Hematopoietic multipotent progenitor cell (in vitro differentiated cells): ENCODE results near the gene BOD1. TPM values are rescaled to one million over a fixed set of nuclear protein-coding genes. Genes with fewer than 3 reads are reported as not detected.

Source experiments
- DNase-seq, 3 donors: peaks; one replicate each; pipeline ENCODE4 v3.0.0-alpha.2; 2011 to 2015; ENCODE audit warnings: low read depth in 2 of 3, low spot score in 2 of 3
- total RNA-seq: library from RNA; depleted of rRNA; stranded (reverse); fragments of >200 nt; gene quantifications from one replicate; pipeline ENCODE4 v1.2.3, GENCODE V29; 2012

BOD1 gene
- total RNA-seq, 1 donor = 23.2 TPM

DNA sequence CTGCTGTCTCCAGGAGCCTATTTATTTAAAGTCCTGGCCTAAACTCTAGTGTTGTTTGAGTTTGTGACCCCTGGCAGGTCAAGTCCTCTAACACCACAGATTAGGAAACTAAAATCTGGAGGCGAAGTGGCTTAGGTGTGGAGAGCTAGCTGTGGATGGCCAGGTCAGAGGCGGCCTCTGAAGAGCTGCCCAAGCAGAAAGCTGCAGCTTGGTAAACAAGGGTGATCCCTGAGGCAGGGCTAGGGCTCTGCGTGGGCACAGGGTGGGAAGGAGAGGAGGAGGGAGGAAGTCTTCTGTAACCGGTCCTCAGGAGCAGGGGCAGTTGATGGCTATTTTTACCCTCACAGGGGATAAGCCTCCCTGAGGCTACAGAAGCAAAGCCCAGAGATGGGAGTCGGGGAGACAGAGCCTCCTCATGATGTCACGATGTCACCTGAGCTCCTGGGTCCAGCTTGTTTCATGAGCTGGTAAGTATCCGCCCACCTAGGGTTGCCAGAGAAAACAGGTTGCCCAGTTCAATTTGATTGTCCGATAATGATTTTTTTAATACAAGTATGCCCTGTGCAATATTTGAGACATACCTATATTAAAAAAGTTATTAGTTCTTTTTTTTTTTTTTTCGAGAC, 25.9 kb upstream of the BOD1 start:
- DNase-seq = no peak

DNA sequence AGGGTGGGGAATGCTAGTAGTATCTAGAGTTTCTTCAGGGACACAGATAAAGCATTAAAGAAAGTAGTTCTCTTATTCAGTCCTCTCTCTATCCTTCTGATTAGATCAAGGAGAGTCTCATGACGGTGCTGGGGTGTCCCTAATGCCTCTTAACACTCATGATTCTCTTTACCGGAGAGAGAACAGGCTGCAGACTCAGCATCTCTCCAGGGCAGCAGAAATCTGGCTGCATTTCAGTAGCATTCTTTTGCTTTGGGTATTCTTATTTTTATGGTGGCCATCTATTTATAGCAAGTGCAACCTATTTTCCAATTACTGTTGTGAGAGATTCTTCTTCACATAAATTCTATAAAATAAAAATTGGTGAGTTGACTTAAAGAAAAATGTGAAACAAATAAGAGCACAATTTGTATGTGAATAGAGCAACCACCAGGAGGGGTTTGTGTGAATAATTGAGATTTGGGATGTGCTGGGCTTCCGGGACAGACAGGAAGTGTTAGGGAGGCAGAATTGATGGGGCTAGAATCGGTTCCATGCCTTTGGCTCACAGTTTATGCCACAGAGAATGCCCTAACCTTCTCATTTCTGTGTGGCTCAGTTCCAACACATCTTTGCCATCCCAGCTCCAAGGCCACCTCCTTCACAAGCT, 23.8 kb upstream of the BOD1 start:
- no peak for DNase-seq

DNA sequence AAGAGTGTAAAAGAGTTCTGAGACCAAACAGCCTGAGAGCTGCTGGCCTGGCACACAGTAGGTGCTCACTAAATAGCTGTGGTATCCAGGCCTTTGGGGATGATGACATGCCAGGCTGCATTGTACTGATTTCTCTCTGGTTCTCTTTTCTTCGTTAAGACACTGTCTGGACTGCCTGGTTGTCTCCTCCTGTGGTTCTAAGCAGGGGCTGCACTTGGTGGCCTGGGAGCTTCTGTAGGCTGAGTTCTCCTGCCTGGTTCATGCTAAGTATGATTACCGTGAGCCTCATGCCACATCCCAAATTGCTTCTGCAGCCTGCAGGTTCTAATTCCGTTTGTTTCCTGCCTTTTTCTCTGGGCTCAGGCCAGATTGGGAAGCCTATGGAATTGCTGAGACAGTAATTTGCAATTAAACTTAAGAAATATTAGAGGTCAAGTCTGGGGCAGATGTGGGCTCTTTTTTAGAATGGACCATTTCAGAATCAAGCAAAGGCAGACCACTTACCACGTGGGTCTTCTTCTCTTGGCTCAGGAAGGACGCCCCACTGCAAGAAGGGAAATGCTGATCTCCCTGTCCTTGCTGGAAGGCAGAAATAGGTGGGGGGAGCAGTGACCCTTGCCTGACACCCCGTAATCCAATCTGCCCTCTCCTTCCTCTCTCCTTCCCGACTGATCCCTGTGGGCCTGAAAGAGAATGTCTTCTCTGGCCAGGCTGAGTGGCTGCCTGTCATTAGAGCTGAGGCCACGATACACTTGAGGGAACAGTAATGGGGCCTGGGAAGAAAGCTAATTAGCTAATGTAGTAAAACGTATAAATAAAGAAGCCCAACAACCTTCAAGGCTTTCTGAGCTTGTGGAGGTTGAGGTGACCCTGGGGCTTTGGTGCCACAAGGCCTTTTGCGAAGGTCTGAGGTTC, 21.9 kb upstream of the BOD1 start:
- DNase-seq = no peak

DNA sequence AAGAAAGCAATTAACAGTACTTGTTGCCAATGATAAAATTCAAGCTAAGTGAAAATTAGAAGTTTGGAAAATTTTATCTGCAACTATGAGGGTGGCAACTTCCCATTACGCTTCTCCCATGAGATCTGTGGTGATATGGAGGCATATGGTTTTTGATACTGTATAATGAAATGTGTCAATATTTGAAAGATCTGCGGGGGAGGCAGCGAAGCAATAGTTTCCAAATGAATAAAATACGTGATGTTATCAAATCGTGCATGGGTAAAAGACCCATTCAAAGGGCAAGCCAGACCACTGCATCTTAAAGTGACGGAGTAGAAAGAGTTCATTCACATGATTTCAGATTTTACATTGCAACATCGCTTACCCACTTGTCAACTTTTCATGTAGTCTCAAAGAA, 20.9 kb upstream of the BOD1 start:
- DNase-seq = no peak

DNA sequence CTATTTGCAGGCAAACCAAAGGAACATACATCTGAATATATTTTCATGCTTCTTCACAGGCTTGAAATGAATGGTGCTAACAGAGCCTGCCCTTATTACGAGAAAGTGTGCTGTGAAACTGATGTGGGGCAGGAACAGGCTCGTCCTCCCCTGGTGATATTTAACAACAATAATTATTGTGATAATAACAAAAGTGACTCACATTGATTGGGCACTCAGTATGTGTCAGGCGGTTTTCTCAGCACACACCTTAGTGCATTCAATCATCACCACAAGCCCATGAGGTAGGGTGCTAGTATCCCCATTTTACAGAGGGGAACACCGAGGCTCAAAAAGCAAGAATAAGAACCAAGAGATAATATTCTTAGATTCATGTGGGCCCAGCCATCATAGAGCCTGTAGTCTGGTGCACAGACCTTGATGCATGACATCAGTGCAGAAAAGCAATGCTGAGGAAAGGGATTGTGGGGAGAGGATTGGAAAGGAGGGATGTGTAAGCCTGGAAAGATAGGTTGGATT, 18.1 kb upstream of the BOD1 start:
- DNase-seq = no peak

DNA sequence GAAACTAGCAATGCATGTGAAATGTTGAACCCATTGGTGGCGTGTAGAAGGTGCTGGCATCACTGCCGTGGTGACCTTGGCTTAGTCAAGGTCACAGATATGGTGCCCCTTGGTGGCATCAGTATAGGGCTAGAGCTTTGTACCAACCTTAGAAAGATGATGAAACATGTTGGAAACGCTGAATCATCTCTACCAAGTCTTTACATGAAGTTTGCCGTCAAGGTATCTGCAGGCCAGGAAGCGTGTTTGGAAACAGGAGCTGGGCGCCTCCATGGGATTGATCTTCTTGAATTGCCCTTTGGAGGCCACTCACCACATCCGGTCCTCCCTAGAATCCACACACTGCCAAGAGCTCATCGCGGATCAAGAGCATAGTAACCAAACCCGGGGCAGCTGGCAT, 16.9 kb upstream of the BOD1 start:
- no peak for DNase-seq

DNA sequence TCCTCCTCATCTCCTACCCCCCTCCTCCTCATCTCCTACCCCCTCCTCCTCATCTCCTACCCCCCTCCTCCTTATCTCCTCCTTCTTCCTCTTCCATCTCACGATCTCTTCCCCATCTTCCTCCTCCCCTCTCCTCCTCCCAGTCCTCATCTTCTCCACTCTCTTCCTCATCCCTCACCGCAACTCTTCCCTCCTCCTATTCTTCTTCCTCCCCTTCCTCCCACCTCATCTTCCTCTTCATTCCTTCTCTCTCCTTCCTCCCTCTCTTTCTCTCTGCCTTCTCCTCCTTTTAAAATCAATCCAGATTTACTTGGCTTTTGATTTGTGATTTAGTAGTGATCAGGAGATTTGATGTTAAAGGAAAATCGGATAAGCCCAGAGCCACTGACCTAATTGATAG, 15.0 kb upstream of the BOD1 start:
- DNase-seq = no peak

DNA sequence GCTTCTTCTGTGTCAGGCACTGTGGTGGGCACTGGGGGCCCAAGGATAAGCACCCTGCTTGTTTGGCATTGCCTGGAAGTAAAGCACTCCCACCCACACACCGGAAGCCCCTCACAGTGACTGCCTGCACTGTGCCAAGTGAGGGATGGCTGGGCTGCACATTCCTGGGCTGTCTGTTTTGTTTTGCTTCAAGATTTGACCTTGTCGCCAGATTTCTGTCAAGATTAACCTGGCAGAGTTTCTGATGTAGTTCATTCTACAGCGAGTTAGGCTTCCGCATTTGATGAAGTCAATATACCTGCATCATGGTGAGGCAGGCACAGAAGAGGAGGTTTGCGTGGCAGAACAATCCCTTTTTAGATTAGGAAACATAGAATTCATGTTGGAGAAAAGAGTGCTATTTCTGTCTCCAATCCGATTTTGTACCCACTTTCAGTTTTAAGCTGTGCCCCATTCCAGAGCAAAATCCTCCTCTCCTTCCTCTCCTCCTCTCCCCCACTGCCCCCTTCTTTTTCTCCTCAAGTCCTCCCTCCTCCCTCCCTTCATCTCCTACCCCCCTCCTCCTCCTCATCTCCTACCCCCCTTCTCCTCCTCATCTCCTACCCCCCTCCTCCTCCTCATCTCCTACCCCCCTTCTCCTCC, 14.4 kb upstream of the BOD1 start:
- no peak for DNase-seq

DNA sequence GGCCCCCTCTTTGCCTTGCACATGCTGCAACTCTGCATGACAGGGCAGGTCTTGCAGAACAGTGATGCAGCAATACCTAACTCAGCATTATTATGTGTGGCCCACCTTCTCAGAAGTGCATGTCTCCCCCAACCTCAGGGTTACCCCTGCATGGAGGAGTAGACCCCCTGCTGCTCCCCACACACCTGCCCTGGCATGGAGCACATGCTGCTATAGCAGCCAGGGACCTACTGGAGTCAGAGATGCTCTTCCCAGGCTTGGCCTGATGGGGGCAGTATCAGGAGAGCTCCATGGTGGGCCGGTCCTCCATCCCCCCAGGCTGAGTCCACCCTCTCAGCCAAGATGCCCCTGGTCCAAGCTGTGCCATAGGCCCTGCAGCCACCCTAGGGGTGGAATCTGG, 13.2 kb upstream of the BOD1 start:
- DNase-seq = peak in 1 of 3 donors; percentile 14

DNA sequence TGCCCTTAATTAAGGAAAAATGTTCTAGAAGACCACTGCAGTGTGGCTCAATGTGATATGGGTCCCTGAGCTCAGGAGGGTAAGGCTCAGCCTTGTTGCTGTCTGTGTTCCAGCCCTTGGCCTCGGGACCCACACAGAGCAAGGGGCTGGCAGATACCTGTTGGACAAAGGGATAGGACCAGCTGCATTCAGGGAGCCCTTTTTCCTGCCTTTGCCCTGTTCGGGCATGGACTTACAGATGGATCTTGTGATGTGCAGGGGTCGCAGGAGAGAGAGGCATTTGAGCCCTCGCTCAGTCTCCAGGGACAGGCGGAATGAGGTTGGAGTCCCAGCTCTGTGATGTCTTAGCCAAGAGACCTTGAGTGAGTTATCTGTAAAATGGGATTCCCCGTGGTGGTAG, 12.1 kb upstream of the BOD1 start:
- no peak for DNase-seq

DNA sequence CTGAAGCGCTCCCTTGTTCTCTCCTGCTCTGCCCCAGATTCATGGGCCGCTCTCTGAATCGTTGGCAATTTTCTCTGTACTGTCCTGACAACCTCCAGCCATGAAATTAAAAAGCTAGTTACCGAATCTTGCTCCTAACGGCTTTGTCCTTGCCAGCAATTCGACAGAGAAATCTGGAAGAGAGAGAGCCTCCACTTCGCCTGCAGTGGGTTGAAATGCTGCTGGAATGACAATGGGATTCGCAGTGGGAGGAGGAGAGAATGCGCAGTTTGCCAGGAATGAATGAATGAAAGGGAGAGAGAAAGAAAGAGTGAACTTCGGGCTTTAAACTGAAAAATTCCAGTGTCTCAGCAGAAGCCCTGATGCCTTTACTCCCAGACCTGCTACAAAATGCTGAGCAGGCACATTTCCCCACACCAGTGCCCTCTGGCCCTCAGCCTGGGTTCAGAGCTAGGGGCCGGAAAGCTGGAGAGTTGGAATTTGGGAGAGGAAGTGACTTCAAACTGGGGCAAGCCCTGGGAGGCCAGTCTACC, 11.5 kb upstream of the BOD1 start:
- no peak for DNase-seq

DNA sequence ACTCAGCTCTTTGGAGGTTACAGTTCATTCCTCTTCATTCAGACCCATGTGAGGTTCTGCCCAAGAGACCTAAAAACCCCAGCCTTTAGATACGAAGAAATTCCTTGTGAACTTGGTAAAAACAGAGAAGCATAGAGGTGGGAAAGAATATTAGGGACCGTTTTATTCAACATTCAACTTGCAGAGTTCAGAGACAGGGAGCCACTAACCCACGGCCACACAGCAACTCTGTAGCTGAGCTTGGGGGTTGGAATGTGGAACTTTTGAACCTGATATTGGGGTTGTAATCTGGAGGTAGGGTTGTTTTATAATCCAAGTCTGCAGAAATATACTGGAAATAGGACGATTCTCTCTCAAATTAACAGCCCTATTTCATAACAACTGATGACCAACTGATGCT, 10.8 kb upstream of the BOD1 start:
- no peak for DNase-seq

DNA sequence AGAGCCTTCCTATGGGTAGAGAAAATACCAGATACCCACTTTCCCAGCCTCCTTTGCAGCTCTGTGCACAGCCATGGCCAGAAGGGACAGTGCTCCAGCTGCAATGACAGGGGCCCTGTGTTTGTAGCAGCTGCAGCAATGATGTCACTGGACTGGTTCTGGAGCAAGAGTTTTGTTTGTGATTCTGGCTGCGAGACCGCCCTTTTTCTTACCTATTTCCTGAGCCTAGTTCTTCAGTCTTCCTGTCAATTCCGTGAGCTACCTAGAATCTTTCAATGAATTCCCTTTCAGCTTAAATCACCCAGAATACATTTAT, 10.0 kb upstream of the BOD1 start:
- no peak for DNase-seq

DNA sequence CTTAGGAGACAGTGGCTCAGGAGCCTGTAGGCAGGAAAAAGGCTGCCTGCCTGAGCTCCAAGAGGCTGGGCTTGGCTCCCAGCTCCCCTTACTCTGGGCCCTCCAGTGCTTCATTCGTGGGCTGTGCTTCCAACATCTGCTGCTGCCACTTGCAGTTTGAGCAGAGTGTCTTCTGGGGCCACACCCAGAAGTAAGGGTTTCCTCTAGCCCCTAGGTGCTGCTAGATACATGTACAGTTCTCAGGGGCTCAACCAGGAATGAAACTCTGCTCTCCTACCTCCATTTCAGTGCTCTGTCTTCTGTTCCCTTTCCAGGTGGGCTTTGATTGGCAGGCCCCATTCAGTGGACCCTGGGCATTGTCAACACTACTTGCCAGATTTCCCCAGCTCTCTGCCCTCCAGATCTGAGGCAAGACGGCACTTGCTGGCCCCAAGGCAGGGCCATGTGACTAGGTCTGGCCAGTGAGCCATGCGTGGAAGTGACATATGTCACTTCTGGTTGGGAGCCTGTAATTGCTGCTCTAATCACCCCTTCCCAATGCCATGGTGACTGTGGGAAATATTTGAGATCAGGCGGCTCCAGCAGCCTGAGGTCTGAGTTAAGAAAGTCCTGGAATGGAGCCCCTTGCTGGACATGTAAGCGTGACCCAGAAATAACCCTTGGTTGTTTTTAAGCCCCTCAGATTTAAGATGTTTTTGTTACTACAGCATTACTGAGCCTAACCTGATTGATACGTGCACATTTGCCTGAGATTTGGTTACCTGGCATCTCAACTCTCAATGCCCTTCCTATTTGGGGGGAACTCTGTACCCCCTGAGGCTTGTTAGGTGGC, 9.4 kb upstream of the BOD1 start:
- DNase-seq = peak in 1 of 3 donors; percentile 20

DNA sequence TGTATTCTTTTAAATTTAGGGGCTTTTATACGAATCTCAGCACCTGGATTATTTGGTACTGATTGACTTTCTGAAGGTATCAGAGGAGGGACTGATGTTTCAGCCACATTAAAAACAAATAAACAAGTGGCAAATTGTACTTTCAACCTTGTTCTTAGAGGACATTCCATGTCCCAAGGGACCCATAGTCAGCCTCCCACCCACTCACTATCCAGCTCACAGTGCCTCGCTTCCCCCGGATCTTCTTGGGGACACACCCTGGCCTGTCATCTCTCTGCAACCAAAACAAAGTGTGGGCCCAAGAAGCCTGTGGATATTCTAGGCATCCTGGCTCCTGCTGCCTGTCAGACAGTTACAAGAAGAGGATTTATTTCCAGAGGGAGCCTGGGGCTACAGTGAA, 8.8 kb upstream of the BOD1 start:
- no peak for DNase-seq

DNA sequence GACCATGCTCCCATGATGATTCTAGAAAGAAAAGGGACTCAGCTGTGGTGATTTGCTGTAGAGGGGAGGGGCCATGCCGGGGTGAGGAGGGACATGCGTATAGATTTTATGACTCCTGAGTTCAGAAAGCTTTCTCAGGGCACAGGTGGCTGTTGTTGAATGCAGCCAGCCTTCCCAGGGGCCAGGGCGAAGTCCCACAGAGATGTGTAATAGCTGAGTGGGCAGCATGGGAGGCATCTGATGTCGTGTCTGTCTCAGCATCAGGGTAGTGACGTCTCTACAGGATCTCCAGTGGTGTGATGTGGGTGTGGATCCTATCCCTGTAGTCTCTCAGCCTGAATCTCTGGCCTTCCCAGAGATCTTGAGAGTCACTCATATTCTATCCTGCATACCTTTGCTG, 7.8 kb upstream of the BOD1 start:
- no peak for DNase-seq

DNA sequence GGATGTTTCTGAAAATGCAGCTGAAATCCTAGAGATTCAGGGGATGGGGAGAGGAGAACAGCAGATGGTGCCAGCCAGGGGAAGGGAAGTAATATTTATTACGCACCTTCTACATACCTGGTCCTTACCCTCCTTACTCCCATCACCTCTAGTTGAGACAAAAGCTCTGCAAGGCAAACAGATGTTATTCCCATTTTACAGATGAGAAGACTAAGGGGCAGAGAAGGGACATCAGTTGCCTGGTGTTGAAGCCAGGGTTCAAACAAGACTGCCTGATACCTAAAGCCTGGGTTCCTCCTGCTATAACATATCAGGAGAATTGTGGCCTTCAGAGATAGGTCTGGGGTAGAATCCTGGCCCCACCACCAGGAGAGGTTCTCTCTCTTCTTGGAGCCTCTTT, 7.3 kb upstream of the BOD1 start:
- no peak for DNase-seq

DNA sequence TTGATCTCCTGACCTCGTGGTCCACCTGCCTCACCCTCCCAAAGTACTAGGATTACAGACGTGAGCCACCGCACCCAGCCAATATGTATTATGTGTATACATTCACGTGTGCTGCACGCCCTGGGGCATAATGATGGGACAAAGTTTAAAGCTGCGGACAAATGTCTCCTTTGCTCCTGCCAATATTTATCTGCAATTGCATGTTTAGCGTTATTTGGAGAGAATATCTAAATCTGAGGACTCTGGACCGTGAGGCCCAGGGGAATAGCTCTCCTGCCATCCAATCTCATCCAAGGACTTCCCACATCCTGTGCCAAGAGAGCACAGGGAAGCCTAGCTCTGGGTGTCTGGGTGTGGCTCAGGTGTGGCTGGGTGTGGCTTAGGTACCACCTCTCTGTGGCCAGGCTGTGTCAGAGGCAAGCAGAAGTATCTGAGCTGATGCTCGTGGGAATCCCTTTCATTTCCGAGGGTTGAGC, 6.9 kb upstream of the BOD1 start:
- no peak for DNase-seq

DNA sequence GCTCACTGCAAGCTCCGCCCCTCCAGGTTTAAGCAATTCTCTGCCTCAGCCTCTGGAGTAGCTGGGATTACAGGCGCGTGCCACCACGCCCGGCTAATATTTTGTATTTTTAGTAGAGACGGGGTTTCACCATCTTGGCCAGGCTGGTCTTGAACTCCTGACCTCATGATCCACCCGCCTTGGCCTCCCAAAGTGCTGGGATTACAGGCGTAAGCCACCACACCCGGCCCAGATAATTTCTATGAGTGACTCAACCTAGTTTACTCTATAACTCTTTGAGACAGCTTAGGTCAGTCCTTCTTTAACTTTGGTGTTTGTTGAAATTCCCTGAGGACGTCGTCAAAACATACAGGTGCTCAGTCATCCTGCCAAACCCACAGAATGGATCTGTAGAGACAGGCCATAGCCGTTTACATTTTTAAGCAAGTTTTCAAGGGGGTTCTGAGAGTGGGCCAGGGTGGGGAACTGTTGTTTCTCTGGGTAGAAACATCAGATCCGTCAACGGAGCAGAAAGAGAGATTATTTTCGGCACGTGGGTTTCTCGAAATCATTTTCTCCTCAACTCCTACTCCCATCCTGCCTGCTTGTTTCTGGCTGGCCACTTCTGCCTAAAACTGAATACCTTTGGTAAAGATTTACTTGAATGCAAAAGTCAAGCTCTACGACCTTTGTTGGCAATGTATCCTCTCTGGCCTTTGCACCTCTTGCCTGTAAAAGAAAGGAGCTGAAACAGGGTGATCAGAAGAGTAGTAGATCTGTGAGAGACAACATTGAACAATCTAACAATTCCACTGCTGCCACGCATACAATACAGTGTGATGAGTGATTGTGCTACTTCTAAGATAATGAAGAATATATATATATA, 6.0 kb upstream of the BOD1 start:
- DNase-seq = no peak
